ENCODE results near the gene SYTL2. TPM values are rescaled to one million over a fixed set of nuclear protein-coding genes. Genes with fewer than 3 reads are reported as not detected.
"Not testable (repeated sequence)": the region's sequence is repeated elsewhere in the genome, so short reads cannot be mapped to it uniquely, and the experiment has no call there.

Gene SYTL2
- total RNA-seq, 1 donor from 2014 or later = 7.3 TPM

GRCh38 chr11:85854212-85854556 is 43.2 kb upstream of the SYTL2 start:
- peaks cover 5% of the 10 kb centered on the region for H3K36me3 Mint-ChIP-seq (ENCODE audit: low read depth)
- H3K27ac Mint-ChIP-seq (ENCODE audit: unreplicated experiment) = peak overlapping the region; percentile 97
- no peaks in the 10 kb centered on the region for H3K27me3 Mint-ChIP-seq (ENCODE audit: low read depth)
- no peak for DNase-seq (ENCODE audit: low read depth, low spot score)
- peaks cover 5% of the 10 kb centered on the region for H3K9me3 Mint-ChIP-seq
- peak overlapping the region; percentile 85 for H3K4me3 Mint-ChIP-seq
- peaks cover 16% of the 10 kb centered on the region for H3K4me1 Mint-ChIP-seq
- no peak for TF ChIP-seq CTCF (conservative IDR thresholded peaks at IDR 0.05)

DNA sequence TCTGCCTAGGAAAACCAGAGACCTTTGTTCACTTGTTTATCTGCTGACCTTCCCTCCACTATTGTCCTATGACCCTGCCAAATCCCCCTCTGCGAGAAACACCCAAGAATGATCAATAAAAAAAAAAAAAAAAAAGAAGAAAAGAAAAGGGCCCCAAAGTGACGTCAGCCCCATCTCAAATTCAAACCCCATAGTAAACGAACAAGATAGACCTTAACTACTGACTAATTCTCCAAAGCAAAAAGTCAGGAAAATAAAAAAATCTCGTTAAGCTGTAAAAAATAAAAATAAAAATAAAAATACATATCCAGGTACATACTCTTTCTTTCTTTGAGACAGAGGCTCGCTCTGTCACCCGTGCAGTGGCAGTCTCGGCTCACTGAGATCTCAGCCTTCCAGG is 42.6 kb upstream of the SYTL2 start:
- DNase-seq (ENCODE audit: low read depth, low spot score); H3K27ac Mint-ChIP-seq (ENCODE audit: unreplicated experiment); H3K36me3 Mint-ChIP-seq (ENCODE audit: low read depth); H3K9me3 Mint-ChIP-seq; H3K4me3 Mint-ChIP-seq; H3K27me3 Mint-ChIP-seq (ENCODE audit: low read depth): not testable (repeated sequence)
- peaks cover 16% of the 10 kb centered on the region for H3K4me1 Mint-ChIP-seq

DNA sequence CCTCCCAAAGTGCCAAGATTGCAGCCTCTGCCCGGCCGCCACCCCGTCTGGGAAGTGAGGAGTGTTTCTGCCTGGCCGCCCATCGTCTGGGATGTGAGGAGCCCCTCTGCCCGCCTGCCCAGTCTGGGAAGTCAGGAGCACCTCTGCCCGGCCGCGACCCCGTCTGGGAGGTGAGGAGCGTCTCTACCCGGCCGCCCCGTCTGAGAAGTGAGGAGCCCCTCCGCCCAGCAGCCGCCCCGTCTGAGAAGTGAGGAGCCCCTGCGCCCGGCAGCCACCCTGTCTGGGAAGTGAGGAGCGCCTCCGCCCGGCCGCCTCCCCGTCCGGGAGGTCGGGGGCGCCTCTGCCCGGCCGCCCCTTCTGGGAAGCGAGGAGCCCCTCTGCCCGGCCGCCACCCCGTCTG is 41.8 kb upstream of the SYTL2 start:
- not testable (repeated sequence) for H3K4me3 Mint-ChIP-seq; H3K9me3 Mint-ChIP-seq; DNase-seq (ENCODE audit: low read depth, low spot score); H3K36me3 Mint-ChIP-seq (ENCODE audit: low read depth); H3K27ac Mint-ChIP-seq (ENCODE audit: unreplicated experiment); H3K27me3 Mint-ChIP-seq (ENCODE audit: low read depth)
- peaks cover 16% of the 10 kb centered on the region for H3K4me1 Mint-ChIP-seq

DNA sequence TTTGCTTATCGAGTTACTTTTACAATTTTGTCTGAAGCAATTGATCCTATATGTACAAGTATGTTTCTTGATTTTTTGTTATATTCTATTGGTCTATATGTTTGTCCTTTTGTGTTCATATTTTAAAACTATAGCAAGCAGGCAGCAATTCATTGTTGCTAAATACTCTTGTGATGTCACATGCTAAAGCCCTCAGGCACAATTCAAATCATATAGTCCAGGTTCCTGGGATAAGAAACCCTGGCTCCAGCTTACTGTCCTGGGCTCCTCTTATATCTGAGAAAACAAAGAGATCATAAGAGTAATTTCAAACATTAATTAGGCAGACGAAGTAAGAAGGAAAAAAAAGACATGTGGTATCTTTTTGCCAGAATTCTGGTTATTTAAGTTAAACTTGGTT is 37.6 kb upstream of the SYTL2 start:
- no peak for DNase-seq (ENCODE audit: low read depth, low spot score)
- Mint-ChIP-seq H3K4me1 (no peaks in the 10 kb centered on the region), H3K9me3 (peaks cover 9% of the 10 kb centered on the region), H3K27ac (ENCODE audit: unreplicated experiment) (no peak overlapping the region), H3K36me3 (ENCODE audit: low read depth) (peaks cover 10% of the 10 kb centered on the region), H3K27me3 (ENCODE audit: low read depth) (no peaks in the 10 kb centered on the region), H3K4me3 (no peak overlapping the region)
- no peak for TF ChIP-seq CTCF (conservative IDR thresholded peaks at IDR 0.05)

DNA sequence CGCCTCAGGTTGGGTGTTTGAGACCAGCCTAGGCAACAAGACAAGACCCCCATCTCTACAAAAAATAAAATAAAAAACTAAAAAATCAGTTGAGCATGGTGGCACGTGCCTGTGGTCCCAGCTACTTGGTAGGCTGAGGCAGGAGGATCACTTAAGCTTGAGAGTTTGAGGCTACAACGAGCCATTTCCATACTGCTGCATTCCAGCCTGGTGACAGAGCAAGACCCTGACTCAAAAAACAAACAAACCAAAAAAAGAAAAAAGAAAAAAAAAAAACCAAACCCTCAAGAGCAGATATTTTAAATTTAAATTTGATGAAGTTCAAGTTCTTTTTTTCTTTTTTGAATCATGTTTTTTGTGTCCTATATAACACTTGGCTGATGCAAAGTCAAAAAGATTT is 37.1 kb upstream of the SYTL2 start:
- no peaks in the 10 kb centered on the region for H3K4me1 Mint-ChIP-seq
- no peak overlapping the region for H3K27ac Mint-ChIP-seq (ENCODE audit: unreplicated experiment)
- DNase-seq (ENCODE audit: low read depth, low spot score) = no peak
- peaks cover 9% of the 10 kb centered on the region for H3K9me3 Mint-ChIP-seq
- no peaks in the 10 kb centered on the region for H3K27me3 Mint-ChIP-seq (ENCODE audit: low read depth)
- no peak overlapping the region for H3K4me3 Mint-ChIP-seq
- TF ChIP-seq CTCF (conservative IDR thresholded peaks at IDR 0.05) = no peak
- peaks cover 10% of the 10 kb centered on the region for H3K36me3 Mint-ChIP-seq (ENCODE audit: low read depth)

DNA sequence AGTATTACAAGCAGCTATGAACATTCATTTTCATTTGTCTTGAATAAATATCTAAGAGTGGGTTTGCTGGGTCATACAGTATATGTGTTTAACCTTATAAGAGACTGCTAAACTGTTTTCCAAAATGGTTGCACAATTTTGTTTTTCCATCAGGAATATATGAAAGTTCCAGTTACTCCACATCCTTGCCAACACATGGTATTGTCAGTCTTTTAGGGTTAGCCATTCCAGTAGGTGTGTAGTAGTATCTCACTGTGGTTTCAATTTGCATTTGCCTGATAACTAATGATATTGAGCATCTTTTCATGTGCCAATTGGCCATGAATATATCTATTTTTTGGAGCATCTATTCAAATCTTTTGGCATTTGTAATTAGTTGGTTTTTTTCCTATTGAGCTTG is 36.5 kb upstream of the SYTL2 start:
- H3K4me3 Mint-ChIP-seq = no peak overlapping the region
- TF ChIP-seq CTCF (conservative IDR thresholded peaks at IDR 0.05) = no peak
- peaks cover 10% of the 10 kb centered on the region for H3K36me3 Mint-ChIP-seq (ENCODE audit: low read depth)
- no peak for DNase-seq (ENCODE audit: low read depth, low spot score)
- no peak overlapping the region for H3K27ac Mint-ChIP-seq (ENCODE audit: unreplicated experiment)
- no peaks in the 10 kb centered on the region for H3K27me3 Mint-ChIP-seq (ENCODE audit: low read depth)
- peaks cover 9% of the 10 kb centered on the region for H3K9me3 Mint-ChIP-seq
- no peaks in the 10 kb centered on the region for H3K4me1 Mint-ChIP-seq

GRCh38 chr11:85845124-85845631 is 34.2 kb upstream of the SYTL2 start:
- DNase-seq (ENCODE audit: low read depth, low spot score) = no peak
- Mint-ChIP-seq H3K27ac (ENCODE audit: unreplicated experiment) (no peak overlapping the region), H3K4me3 (no peak overlapping the region), H3K27me3 (ENCODE audit: low read depth) (no peaks in the 10 kb centered on the region), H3K4me1 (no peaks in the 10 kb centered on the region), H3K36me3 (ENCODE audit: low read depth) (peaks cover 9% of the 10 kb centered on the region), H3K9me3 (peaks cover 6% of the 10 kb centered on the region)
- no peak for TF ChIP-seq CTCF (conservative IDR thresholded peaks at IDR 0.05)
